Measurements from ENCODE around the gene GPC5. TPM values are rescaled to one million over a fixed set of nuclear protein-coding genes. Genes with fewer than 3 reads are reported as not detected.

GPC5 gene
- total and polyA plus RNA-seq, 2 of the 8 experiments (the other 6 are each of a cell fraction or from before 2014, with no cell fraction given), result 0.20 to 0.39 TPM

DNA sequence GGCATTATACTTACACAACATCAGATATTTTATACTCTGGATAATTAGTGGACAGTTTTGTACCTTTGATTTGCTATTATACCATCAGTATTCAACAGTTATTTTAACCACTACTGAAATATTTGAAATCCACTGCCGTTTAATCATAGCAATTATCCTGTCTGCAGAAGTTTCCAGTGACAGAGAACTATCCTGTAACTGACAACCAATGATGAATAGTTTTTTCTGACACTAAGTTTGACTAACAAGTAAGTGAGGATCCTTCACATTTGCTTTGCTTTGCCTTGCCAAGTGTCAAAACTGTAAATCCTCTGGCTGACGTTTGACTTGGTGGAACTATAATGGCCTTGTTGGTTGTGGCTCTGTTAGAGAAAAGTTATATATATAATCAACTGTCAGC lies 410.7 kb downstream of the GPC5 start:
- Histone ChIP-seq H2BK15ac (ENCODE audit: low read length) (no peak overlapping the region), H2BK120ac (replicated peaks; ENCODE audit: low read depth, low read length) (no peak overlapping the region), H3K9me3 (ENCODE audit: insufficient read depth in 2 of 2, low read depth in 1 of 2, low read length in 1 of 2) (no peaks in the 10 kb centered on the region), H3K27ac (ENCODE audit: low read depth, low read length) (no peak overlapping the region), H2AK5ac (ENCODE audit: low read depth, low read length) (no peak overlapping the region), H4K91ac (replicated peaks; ENCODE audit: insufficient read length, low read length) (no peak overlapping the region), H3K4me3 (ENCODE audit: extremely low read depth in 1 of 4, insufficient read depth in 2 of 4, low read depth in 3 of 4, low read length in 4 of 4) (no peak overlapping the region), H2BK20ac (ENCODE audit: low read length) (no peak overlapping the region), H2AFZ (ENCODE audit: low read length) (no peak overlapping the region), H3K23me2 (ENCODE audit: low read depth, low read length) (no peaks in the 10 kb centered on the region), H4K20me1 (replicated peaks in 1 of 2; ENCODE audit: control insufficient read depth in 1 of 2, insufficient read depth in 2 of 2, low read length in 2 of 2) (no peaks in the 10 kb centered on the region), H3K23ac (ENCODE audit: insufficient read length) (no peak overlapping the region), H3K56ac (replicated peaks; ENCODE audit: insufficient read length, low read depth, low read length) (no peak overlapping the region), H4K8ac (ENCODE audit: extremely low read depth, insufficient read depth, low read length) (no peak overlapping the region), H3K27me3 (replicated peaks in 1 of 4; ENCODE audit: control insufficient read depth in 3 of 4, extremely low read depth in 1 of 4, insufficient read depth in 3 of 4, low read length in 3 of 4) (no peaks in the 10 kb centered on the region), H3K79me2 (ENCODE audit: control insufficient read depth in 1 of 2, insufficient read depth in 2 of 2, low read length in 2 of 2) (no peaks in the 10 kb centered on the region), H3K14ac (ENCODE audit: insufficient read length) (no peak overlapping the region), H2BK5ac (ENCODE audit: low read depth, low read length) (no peak overlapping the region), H3K9ac (replicated peaks in 1 of 4; ENCODE audit: extremely low read depth in 1 of 4, low read depth in 3 of 4, low read length in 3 of 4) (no peak overlapping the region), H3K18ac (ENCODE audit: extremely low read depth, low read length) (no peak overlapping the region), H3K4ac (replicated peaks; ENCODE audit: insufficient read length, low read depth, low read length) (no peak overlapping the region), H3K4me2 (ENCODE audit: insufficient read depth in 1 of 2, low read depth in 2 of 2, low read length in 2 of 2) (no peak overlapping the region), H3K36me3 (ENCODE audit: control insufficient read depth in 2 of 4, insufficient read depth in 4 of 4, low read length in 3 of 4) (no peaks in the 10 kb centered on the region), H3K4me1 (replicated peaks in 1 of 4; ENCODE audit: control insufficient read depth in 3 of 4, insufficient read depth in 4 of 4, low read length in 3 of 4) (peaks cover 0 to 8% (median 2%) of the 10 kb centered on the region in 4 experiments; a peak in 2 of 7 replicates), H2BK12ac (ENCODE audit: low read depth, low read length) (no peak overlapping the region), H3K79me1 (ENCODE audit: low read depth, low read length) (no peaks in the 10 kb centered on the region), H4K5ac (ENCODE audit: insufficient read length, low read depth, low read length) (no peak overlapping the region)
- no peak for DNase-seq (ENCODE audit: low read depth in 1 of 2, low spot score in 2 of 2)
- ChIA-PET POLR2A (ENCODE audit: partially characterized antibody) (no interaction called here), CTCF (ENCODE audit: partially characterized antibody) (no interaction called here)
- whole genome bisulfite sequencing, 2 experiments (ENCODE audit: extremely low coverage in 1 of 2, insufficient coverage in 1 of 2, insufficient read length in 1 of 2, insufficient replicate concordance in 2 of 2, low coverage in 1 of 2, low lambda C conversion rate in 2 of 2, missing lambda C conversion rate in 1 of 2), result 88% methylated on average over 2 of the region's 2 CpGs; no CpG with 5 or more reads in 1 of the 2 experiments
- no peak for FAIRE-seq
- TF ChIP-seq, protein P1, sequence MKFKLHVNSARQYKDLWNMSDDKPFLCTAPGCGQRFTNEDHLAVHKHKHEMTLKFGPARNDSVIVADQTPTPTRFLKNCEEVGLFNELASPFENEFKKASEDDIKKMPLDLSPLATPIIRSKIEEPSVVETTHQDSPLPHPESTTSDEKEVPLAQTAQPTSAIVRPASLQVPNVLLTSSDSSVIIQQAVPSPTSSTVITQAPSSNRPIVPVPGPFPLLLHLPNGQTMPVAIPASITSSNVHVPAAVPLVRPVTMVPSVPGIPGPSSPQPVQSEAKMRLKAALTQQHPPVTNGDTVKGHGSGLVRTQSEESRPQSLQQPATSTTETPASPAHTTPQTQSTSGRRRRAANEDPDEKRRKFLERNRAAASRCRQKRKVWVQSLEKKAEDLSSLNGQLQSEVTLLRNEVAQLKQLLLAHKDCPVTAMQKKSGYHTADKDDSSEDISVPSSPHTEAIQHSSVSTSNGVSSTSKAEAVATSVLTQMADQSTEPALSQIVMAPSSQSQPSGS (IDR thresholded peaks at IDR 0.05; ENCODE audit: low read length), result no peak
- no peak for TF ChIP-seq NANOG (IDR thresholded peaks at IDR 0.05; ENCODE audit: insufficient read depth, low read depth, low read length, poor library complexity, severe bottlenecking)
- no peak for TF ChIP-seq SP2 (IDR thresholded peaks at IDR 0.05; ENCODE audit: low read length)
- TF ChIP-seq, protein P2, sequence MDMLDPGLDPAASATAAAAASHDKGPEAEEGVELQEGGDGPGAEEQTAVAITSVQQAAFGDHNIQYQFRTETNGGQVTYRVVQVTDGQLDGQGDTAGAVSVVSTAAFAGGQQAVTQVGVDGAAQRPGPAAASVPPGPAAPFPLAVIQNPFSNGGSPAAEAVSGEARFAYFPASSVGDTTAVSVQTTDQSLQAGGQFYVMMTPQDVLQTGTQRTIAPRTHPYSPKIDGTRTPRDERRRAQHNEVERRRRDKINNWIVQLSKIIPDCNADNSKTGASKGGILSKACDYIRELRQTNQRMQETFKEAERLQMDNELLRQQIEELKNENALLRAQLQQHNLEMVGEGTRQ (IDR thresholded peaks at IDR 0.05; ENCODE audit: low read length), result no peak
- TF ChIP-seq, protein P3, sequence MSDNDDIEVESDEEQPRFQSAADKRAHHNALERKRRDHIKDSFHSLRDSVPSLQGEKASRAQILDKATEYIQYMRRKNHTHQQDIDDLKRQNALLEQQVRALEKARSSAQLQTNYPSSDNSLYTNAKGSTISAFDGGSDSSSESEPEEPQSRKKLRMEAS (IDR thresholded peaks at IDR 0.05), result no peak
- TF ChIP-seq HDAC2 (IDR thresholded peaks at IDR 0.05; ENCODE audit: borderline replicate concordance in 1 of 2, low read depth in 2 of 2, low read length in 2 of 2), result no peak
- no peak for TF ChIP-seq TCF12 (IDR thresholded peaks at IDR 0.05; ENCODE audit: low read depth, low read length)
- no peak for TF ChIP-seq KDM1A (IDR thresholded peaks at IDR 0.05; ENCODE audit: borderline replicate concordance, low read length)
- TF ChIP-seq TEAD4 (IDR thresholded peaks at IDR 0.05; ENCODE audit: low read depth, low read length), result no peak
- TF ChIP-seq POLR2AphosphoS5 (IDR thresholded peaks at IDR 0.05; ENCODE audit: low read depth, low read length), result no peak
- TF ChIP-seq ZNF274 (IDR thresholded peaks at IDR 0.05; ENCODE audit: borderline replicate concordance, extremely low read depth, low read length), result no peak
- no peak for TF ChIP-seq SP1 (IDR thresholded peaks at IDR 0.05; ENCODE audit: low read depth, low read length)

Data from H1 (cell line).